ENCODE results near the gene GIPC2. TPM values are rescaled to one million over a fixed set of nuclear protein-coding genes. Genes with fewer than 3 reads are reported as not detected.

GIPC2 gene
- total and polyA plus RNA-seq, 2 donors (not counting 3 experiments of a cell fraction or from before 2014, with no cell fraction given) = 2.8 to 9.6 TPM

DNA sequence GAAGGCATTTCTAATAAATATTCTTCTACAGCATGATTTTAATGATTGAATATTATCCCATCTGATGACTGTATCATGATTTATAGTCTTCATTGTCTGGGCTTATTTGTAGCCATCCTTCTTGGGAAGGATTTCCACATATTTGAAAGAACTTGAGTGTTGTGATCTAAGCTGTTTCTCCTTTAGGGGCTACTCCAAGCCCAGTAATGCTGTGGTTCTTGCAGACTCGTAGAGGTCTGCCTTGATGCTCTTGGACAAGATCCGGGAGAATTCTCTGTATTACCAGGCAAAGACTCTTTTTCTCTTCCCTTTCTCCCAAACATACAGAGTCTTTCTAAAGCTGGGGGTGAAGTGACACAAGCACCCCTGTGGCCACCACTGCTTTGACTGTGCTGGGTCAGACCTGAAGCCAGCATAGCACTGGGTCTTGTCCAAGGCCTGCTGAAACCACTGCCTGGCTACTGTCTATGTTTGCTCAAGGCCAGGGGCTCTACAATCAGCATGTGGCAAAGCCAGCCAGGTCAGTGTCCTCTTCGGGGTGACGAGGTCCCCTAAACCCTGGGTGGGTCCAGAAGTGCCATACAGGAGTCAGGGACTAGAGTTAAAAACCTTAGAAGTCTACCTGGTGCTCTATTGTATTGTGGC is 107.4 kb downstream of the GIPC2 start:
- Histone ChIP-seq H3K27me3 (ENCODE audit: control insufficient read depth in 2 of 2, insufficient read depth in 2 of 2, low read length in 2 of 2) (no peaks in the 10 kb centered on the region), H3K9me1 (replicated peaks; ENCODE audit: control insufficient read depth, extremely low read depth, insufficient read depth, low read length) (no peaks in the 10 kb centered on the region), H3K9me3 (replicated peaks; ENCODE audit: control insufficient read depth, insufficient read depth, low read length) (no peaks in the 10 kb centered on the region), H3K4me3 (replicated peaks in 1 of 3; ENCODE audit: insufficient read depth in 1 of 3, low read depth in 1 of 3, low read length in 3 of 3) (no peak overlapping the region), H3K4me2 (ENCODE audit: insufficient read depth, low read length) (no peak overlapping the region), H3K79me2 (ENCODE audit: control insufficient read depth, insufficient read depth, low read length) (no peaks in the 10 kb centered on the region), H3K9ac (replicated peaks; ENCODE audit: extremely low read depth, insufficient read depth, low read length) (no peak overlapping the region), H3K4me1 (ENCODE audit: control insufficient read depth, extremely low read depth, insufficient read depth, low read length) (no peaks in the 10 kb centered on the region), H3K27ac (ENCODE audit: insufficient read depth, low read depth, low read length) (no peak overlapping the region), H2AFZ (ENCODE audit: low read depth, low read length) (no peak overlapping the region), H4K20me1 (replicated peaks; ENCODE audit: control insufficient read depth, extremely low read depth, insufficient read depth, low read length) (no peaks in the 10 kb centered on the region), H3K36me3 (ENCODE audit: control insufficient read depth in 2 of 2, extremely low read depth in 1 of 2, insufficient read depth in 2 of 2, low read length in 2 of 2) (no peaks in the 10 kb centered on the region)
- CTCF ChIA-PET = no interaction called here
- POLR2A ChIA-PET = no interaction called here
- BruUV-seq (replicated peaks) = no TSS peak
- no peak for DNase-seq (ENCODE audit: low read depth, low spot score)
- no peak for FAIRE-seq
- no peak for TF ChIP-seq EZH2 (IDR thresholded peaks at IDR 0.05; ENCODE audit: borderline replicate concordance, low read depth, low read length, severe bottlenecking)
- no peak for TF ChIP-seq FOS (IDR thresholded peaks at IDR 0.05; ENCODE audit: borderline replicate concordance, insufficient read depth, low read length)
- no peak for TF ChIP-seq JUN (IDR thresholded peaks at IDR 0.05; ENCODE audit: borderline replicate concordance, insufficient read depth, insufficient read length, low read depth)
- TF ChIP-seq, protein P1, sequence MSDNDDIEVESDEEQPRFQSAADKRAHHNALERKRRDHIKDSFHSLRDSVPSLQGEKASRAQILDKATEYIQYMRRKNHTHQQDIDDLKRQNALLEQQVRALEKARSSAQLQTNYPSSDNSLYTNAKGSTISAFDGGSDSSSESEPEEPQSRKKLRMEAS (IDR thresholded peaks at IDR 0.05; ENCODE audit: insufficient read depth, insufficient read length) = no peak
- TF ChIP-seq POLR2AphosphoS5 (IDR thresholded peaks at IDR 0.05; ENCODE audit: insufficient read depth, low read depth, low read length) = no peak
- TF ChIP-seq MYC (IDR thresholded peaks at IDR 0.05; ENCODE audit: low read depth, low read length) = no peak
- TF ChIP-seq, protein P2, sequence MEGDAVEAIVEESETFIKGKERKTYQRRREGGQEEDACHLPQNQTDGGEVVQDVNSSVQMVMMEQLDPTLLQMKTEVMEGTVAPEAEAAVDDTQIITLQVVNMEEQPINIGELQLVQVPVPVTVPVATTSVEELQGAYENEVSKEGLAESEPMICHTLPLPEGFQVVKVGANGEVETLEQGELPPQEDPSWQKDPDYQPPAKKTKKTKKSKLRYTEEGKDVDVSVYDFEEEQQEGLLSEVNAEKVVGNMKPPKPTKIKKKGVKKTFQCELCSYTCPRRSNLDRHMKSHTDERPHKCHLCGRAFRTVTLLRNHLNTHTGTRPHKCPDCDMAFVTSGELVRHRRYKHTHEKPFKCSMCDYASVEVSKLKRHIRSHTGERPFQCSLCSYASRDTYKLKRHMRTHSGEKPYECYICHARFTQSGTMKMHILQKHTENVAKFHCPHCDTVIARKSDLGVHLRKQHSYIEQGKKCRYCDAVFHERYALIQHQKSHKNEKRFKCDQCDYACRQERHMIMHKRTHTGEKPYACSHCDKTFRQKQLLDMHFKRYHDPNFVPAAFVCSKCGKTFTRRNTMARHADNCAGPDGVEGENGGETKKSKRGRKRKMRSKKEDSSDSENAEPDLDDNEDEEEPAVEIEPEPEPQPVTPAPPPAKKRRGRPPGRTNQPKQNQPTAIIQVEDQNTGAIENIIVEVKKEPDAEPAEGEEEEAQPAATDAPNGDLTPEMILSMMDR (IDR thresholded peaks at IDR 0.05; ENCODE audit: extremely low read depth in 1 of 2, insufficient read depth in 1 of 2, low read depth in 1 of 2, low read length in 2 of 2) = no peak
- no peak for TF ChIP-seq POLR2A (IDR thresholded peaks at IDR 0.05; ENCODE audit: low read depth, low read length)
- intact Hi-C loops (cut with micrococcal nuclease) = no loop called here
- dilution Hi-C loops (cut with MboI; ENCODE audit: extremely low pct_ligation_motif_present, low sequenced_read_pairs) = no loop called here
